ENCODE measurements around the gene JAZF1.

Gene JAZF1

GRCh38 chr7:27998382-27998781, 182.2 kb downstream of the JAZF1 start:
- no peak for DNase-seq

- DNase-seq: no peak
Observed at GRCh38 chr7:27997188-27997707, 183.3 kb downstream of the JAZF1 start.

DNA sequence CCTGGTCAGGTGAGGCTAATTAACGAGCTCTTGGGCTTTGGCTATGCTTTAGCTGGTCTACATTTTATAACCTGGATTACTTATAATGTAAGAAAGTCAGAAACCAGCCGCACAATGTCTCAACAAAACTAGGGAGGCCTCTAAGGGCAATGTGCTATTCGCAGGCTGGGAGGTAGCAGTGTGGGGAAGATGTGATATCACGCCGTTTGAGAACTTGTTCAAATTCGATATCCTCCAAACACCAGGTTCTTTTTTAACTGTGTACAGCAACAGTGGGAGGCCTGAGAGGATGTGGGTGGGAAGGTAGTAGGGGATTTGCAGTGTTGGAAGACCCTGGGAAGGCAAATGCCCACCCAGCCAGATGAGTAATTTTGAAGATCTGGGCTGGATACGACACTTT, 184.5 kb downstream of the JAZF1 start:
- no peak for DNase-seq

- no peak for DNase-seq
Observed at GRCh38 chr7:27995228-27995627, 185.4 kb downstream of the JAZF1 start.

- DNase-seq: no peak
Observed at GRCh38 chr7:27994639-27995038, 186.0 kb downstream of the JAZF1 start.

DNA sequence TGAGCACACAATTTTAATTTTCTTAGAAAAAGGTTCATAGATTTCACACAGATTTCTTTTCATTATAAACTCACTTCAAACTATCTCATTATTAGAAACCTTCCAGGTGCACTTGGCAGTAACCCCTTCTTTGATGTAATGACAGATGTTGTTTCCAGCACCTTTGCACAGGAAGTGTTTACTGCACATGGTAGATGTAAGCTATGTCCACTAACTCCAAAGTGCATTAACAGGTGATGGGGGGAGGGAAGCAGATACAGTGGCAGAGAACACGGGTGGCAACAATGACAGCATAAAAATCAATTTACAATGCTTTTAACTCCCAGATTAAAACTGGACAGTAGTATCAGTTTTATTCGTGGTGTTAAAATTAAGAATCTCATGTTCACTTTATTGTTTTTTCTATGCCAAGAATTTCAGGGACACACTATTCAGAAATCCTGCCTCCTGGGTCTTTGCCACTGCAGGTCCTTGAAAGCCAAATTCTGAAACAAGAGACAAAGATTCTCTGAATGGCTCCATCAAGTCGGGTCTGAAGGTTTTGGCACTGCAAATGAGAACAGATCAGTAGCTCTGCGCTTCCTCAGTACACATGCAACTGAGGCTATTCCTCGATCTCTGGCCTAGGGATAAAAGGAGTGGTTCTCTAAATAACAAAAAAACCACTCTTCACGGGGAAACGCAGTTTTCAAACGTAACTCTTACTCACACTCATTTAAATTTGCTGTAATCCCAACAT, 187.7 kb downstream of the JAZF1 start:
- no peak for DNase-seq

DNA sequence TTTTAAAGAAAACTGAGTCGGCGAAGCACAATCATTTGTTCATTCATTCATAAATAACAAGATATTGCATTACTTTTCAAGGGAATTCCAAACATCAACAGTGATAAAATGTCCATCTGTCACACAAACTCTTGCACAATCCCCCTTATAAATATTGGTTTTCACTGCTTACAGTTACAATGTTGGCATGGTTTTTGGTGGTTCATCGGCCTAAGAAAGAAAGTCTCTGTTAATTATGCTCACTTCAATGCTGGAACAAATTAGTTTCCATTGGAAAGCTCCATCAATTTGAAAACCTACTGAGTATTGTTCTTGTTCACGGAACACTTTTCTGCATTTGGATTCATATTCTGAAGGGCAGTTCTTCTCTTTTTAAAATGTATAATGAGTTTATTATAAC, 188.5 kb downstream of the JAZF1 start:
- no peak for DNase-seq

DNA sequence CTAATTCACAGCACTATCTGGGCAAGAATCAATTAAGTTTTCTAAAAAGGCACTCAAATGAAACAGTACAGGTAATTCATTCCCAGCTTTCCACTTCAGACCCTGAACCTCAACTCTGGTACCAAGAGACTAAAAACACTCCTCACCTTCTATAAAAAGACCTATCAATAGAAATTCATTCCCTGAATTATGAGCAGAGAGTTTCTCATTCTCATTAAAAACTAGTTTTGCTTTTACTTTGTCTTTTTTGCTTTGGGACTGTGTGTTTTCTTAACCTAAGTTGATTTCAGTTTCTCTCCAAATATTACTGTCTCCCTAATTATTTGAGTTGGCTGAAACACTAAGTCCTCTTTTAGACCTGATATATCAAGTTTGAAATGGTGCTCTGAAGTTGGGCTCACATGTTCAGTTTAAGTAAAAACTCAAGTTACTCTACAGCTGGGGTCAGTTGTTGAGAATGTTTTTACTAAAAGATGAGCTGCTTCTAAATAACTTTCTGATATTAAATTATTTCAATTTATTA, 189.5 kb downstream of the JAZF1 start:
- no peak for DNase-seq

- DNase-seq: no peak
Observed at GRCh38 chr7:27976531-27976930, 204.1 kb downstream of the JAZF1 start.

DNA sequence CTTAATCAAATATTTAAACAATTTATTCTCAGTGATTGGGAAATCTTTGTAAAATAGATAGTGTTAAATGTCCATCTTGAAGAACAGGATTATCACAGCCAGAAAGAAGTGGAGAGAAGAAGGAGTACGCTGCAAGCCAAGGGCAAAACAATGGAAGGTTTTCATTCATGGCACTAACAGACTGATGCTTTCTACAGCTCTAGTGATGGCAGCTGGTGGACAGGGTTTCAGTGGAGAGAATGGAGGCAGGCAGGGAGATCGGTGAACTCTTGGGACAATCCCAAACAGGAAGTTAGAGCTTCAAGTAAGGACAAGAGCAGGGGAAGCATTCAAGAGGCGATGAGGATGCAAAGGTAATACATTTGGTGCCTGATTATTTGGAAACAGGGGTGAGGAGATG, 207.0 kb downstream of the JAZF1 start:
- no peak for DNase-seq

DNA sequence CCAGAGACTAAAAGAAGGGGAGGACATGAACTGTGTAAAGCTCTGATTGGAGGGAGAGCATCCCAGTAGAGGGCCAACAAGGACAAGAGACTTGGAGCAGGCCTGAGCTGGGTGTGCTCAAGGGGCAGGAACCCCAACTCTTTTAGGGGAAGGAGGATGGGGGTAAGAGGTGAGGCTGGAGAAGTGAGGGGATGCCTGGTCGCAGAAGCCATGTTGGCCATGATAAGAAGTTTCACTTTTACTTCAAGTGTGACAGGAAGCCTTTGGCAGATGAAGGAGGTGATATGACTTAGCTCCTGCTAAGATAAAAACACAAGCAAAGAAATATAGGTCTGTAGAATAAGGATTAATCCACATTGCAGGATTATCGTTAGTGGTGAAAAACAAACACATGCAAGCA, 208.3 kb downstream of the JAZF1 start:
- no peak for DNase-seq

- no peak for DNase-seq
Observed at GRCh38 chr7:27971171-27971812, 209.3 kb downstream of the JAZF1 start.

DNA sequence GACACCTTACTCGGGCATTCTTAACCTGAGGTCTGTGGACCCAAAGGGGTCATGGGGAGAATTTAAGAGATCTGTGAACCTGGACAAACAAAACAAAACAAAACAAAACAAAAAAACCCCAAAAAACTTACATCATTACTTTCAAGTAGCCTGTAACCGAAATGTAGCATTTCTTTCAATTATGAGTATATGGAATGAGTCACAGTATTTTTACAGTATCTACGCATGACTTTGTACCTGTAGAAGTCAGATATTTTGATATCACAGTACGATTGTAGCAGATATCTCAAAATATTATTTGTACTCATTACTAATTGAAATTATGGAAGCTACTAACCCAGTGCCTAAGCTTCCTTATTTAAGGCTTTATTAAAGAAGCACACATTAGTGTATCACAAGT, 210.2 kb downstream of the JAZF1 start:
- no peak for DNase-seq

- DNase-seq: no peak
Observed at GRCh38 chr7:27969346-27969745, 211.2 kb downstream of the JAZF1 start.

- DNase-seq: no peak
Observed at GRCh38 chr7:27967639-27968038, 213.0 kb downstream of the JAZF1 start.

GRCh38 chr7:27966219-27966780, 214.3 kb downstream of the JAZF1 start:
- DNase-seq: no peak

- DNase-seq: no peak
Observed at GRCh38 chr7:27965650-27966049, 214.9 kb downstream of the JAZF1 start.

- DNase-seq: no peak
Observed at GRCh38 chr7:27964820-27965219, 215.8 kb downstream of the JAZF1 start.

DNA sequence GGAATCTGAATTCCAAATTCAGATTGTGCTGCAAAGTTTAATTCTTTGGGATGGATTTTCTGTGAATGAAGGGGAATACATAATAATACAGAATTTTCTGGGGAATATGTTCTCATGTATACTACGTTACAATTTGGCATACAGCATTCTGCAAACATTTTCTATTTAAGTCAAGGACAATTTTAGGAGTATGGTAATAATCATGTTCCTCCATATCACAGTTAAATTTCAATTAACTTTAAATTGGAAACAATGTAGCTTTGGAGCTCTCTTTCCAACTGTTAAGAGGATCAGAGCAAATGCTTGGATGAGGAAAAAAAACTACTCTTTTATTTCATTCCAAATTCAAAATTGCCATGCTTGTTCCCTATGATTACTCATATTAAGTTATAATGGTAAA, 217.5 kb downstream of the JAZF1 start:
- DNase-seq: no peak

- DNase-seq: no peak
Observed at GRCh38 chr7:27962273-27962672, 218.3 kb downstream of the JAZF1 start.

GRCh38 chr7:27961255-27961654, 219.3 kb downstream of the JAZF1 start:
- no peak for DNase-seq

- no peak for DNase-seq
Observed at GRCh38 chr7:27960415-27960814, 220.2 kb downstream of the JAZF1 start.

GRCh38 chr7:27958933-27959548, 221.6 kb downstream of the JAZF1 start:
- DNase-seq: no peak

- no peak for DNase-seq
Observed at GRCh38 chr7:27955596-27955995, 225.0 kb downstream of the JAZF1 start.
